Stomach (tissue), 9 donors: ENCODE results near the gene STRA8. TPM values are rescaled to one million over a fixed set of nuclear protein-coding genes. Genes with fewer than 3 reads are reported as not detected.

ENCODE experiments used
- DNase-seq, 2 donors: peaks; one replicate each; pipeline versions ENCODE4 v3.0.0 to v3.0.0-alpha.2; 2013 to 2019
- H3K27ac ChIP-seq, 5 donors: fragments of 200-600 bp in 4 of 5; sonication (generic) in 4 of 5; one replicate each; pipeline ENCODE4 v1.5.1; 2013 to 2019; ENCODE audit warnings: mild to moderate bottlenecking in 1 of 5, moderate library complexity in 1 of 5
- H3K27me3 ChIP-seq, 3 donors: fragments of 200-600 bp; sonication (generic); one replicate each; pipeline ENCODE4 v1.5.1; 2017 to 2019; ENCODE audit warnings: mixed run types in 1 of 3
- H3K36me3 ChIP-seq, 4 donors: fragments of 200-600 bp; sonication (generic); 1 replicate in 3 of 4; 2 replicates in 1 of 4; pipeline ENCODE4 v1.5.1; 2016 to 2019
- H3K4me1 ChIP-seq, 4 donors: fragments of 200-600 bp; sonication (generic); one replicate each; pipeline ENCODE4 v1.5.1; 2016 to 2019
- H3K4me3 ChIP-seq, 4 donors: fragments of 200-600 bp; sonication (generic) in 3 of 4; one replicate each; pipeline ENCODE4 v1.5.1; 2016 to 2019; ENCODE audit warnings: mild to moderate bottlenecking in 1 of 4
- H3K9me3 ChIP-seq, 4 donors: fragments of 200-600 bp; sonication (generic); one replicate each; pipeline ENCODE4 v1.5.1; 2016 to 2019
- CTCF ChIP-seq, 7 experiments: fragments of 450-650 bp in 4 of 7; fragments of 200-600 bp in 3 of 7; sonication (generic) in 3 of 7; IDR thresholded peaks; one replicate each; pipeline ENCODE4 v1.5.1; 2016 to 2019; ENCODE audit warnings: antibody characterized with exemption in 7 of 7, control low read depth in 2 of 7, mild to moderate bottlenecking in 1 of 7
- EP300 ChIP-seq: sonication (generic); formaldehyde crosslinking; IDR thresholded peaks from one replicate; pipeline ENCODE4 v1.6.1; 2017; ENCODE audit warnings: antibody characterized with exemption
- POLR2A ChIP-seq, 4 donors: fragments of 450-650 bp; IDR thresholded peaks; one replicate each; pipeline ENCODE4 v1.6.1; 2016; ENCODE audit warnings: antibody characterized with exemption in 4 of 4, control low read depth in 2 of 4, mild to moderate bottlenecking in 1 of 4, moderate library complexity in 1 of 4
- POLR2AphosphoS5 ChIP-seq, 3 donors: sonication (generic); formaldehyde crosslinking; IDR thresholded peaks; one replicate each; pipeline ENCODE4 v1.6.1; 2016; ENCODE audit warnings: antibody characterized with exemption in 3 of 3
- WGBS, 5 donors: extraction: QIAGEN DNeasy Blood & Tissue Kit in 3 of 5; methylation state at CpG; one replicate each; pipeline versions ENCODE4 v1.1.5 to v1.1.7; 2013 to 2018; 5-methylcytosine and 5-hydroxymethylcytosine counted together
- intact Hi-C: fragments of 100-400 bp; cut with DNase I; formaldehyde crosslinking; loops from one replicate; pipeline ENCODE4 v1.15.1; 2023; ENCODE audit warnings: low total_unique reads
- polyA plus RNA-seq, 3 donors: library from polyadenylated mRNA; stranded (reverse); fragments of 200-250 nt; gene quantifications; one replicate each; pipeline ENCODE4 v1.2.3, GENCODE V29; 2013
- small RNA-seq, 4 donors: library from RNA; depleted of rRNA; stranded (forward); fragments of <200 nt; gene quantifications; one replicate each; pipeline ENCODE3, GENCODE V24; 2016
- total RNA-seq, 5 donors: library from RNA; depleted of rRNA; stranded (reverse); fragments of >200 nt; gene quantifications; one replicate each; pipeline versions ENCODE4 v1.1.0 to v1.2.3, GENCODE V29; 2014 to 2016
- donor health status: healthy with polysubstance abuse.
- donor health status: Bipolar disorder and iron deficiency.
- donor health status: healthy.

Gene STRA8
- total and polyA plus RNA-seq, 8 donors: not detected

GRCh38 chr7:135299235-135299634 is 65.6 kb downstream of the STRA8 start:
- intact Hi-C loops: no loop called here
- Histone ChIP-seq H3K36me3 (no peaks in the 10 kb centered on the region), H3K27me3 (no peaks in the 10 kb centered on the region), H3K9me3 (peaks cover 0 to 12% (median 4%) of the 10 kb centered on the region in 4 donors), H3K27ac (no peak overlapping the region), H3K4me1 (no peaks in the 10 kb centered on the region), H3K4me3 (no peak overlapping the region)
- no peak for TF ChIP-seq POLR2A (IDR thresholded peaks at IDR 0.05)
- TF ChIP-seq POLR2AphosphoS5 (IDR thresholded peaks at IDR 0.05): no peak
- TF ChIP-seq CTCF (IDR thresholded peaks at IDR 0.05): no peak
- DNase-seq: no peak
- 58 to 63% (median 59%) methylated on average over 6 of the region's 6 CpGs for WGBS, 5 donors

DNA sequence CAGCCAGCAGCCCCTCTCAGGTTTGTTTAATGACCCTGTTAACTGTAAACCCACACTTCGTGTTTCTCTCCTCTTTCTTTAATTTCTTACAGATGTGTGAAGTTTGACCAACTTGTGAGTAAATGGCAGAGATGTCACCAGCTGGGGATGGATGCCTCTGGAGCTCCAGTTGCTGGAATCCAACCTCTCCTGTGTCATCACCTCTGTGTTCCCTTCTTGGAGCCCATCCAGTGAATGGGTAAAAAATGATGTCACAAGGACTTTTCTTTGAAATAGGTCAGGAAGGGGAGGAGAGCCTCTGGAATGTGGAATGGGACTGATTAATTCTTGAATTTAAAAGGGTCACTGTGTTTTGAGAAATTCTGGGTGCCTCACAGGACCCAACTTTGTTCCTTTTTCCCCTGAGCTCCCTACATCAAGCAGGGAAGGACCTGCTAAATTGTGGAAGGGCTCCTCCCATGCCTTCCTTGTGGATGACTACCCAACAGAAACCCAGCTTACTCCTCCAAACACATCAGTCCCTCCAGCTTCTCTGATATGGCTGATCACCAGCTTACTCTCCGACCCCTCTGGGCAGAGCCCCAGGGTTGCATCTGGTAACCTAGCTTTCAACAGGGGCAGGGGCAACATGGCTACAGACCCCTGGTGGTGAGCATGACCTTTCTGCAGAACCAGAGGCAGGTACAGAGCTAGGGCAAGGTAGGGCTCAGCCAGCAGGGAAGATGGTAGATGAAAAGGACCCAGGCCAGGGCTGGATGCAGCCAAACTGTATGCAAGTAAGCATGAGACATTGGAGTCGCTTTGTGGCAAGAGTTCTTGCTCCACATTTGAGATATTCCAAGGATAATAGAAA is 67.5 kb downstream of the STRA8 start:
- intact Hi-C loops: no loop called here
- H3K27ac ChIP-seq: no peak overlapping the region
- 66 to 83% (median 82%) methylated on average over 3 of the region's 3 CpGs for WGBS, 5 donors

More for the DNA sequence above, 67.5 kb downstream of the STRA8 start:
- Histone ChIP-seq H3K4me1 (no peaks in the 10 kb centered on the region), H3K4me3 (no peak overlapping the region), H3K36me3 (no peaks in the 10 kb centered on the region), H3K9me3 (peaks cover 0 to 12% (median 4%) of the 10 kb centered on the region in 4 donors), H3K27me3 (no peaks in the 10 kb centered on the region)
- TF ChIP-seq POLR2A (IDR thresholded peaks at IDR 0.05) (no peak), CTCF (IDR thresholded peaks at IDR 0.05) (no peak), EP300 (no peak), POLR2AphosphoS5 (IDR thresholded peaks at IDR 0.05) (no peak)
- no peak for DNase-seq

Small RNAs within 50 kb of the gene (small RNA-seq; reads per million reads assigned to genes)
- gene MIR6509: 0 to 0.77 (median 0.45) reads per million in 4 donors

Other genes starting within 250 kb of the STRA8 start
- gene AGBL3, start 247.3 kb upstream of the STRA8 start, total RNA-seq: 1 to 10 TPM in 2 of 5 donors, under 1 TPM in 1, not detected in 2; 0.29 to 8.4 (median 2.9) TPM
- gene AGBL3, start 247.3 kb upstream of the STRA8 start, polyA plus RNA-seq: 1 to 10 TPM in 2 of 3 donors, under 1 TPM in 1; 0.93 to 1.4 (median 1.2) TPM
- 10 to 100 TPM in 2 of 5 donors, 1 to 10 TPM in 2, under 1 TPM in 1; 0.89 to 18.7 (median 9.7) TPM for gene TMEM140, start 85.8 kb upstream of the STRA8 start, total RNA-seq
- gene TMEM140, start 85.8 kb upstream of the STRA8 start, polyA plus RNA-seq: 1 to 10 TPM; 2.1 to 6.5 (median 3.0) TPM
- gene CYREN, start 63.1 kb upstream of the STRA8 start, total RNA-seq: 10 to 100 TPM; 11.1 to 33.0 (median 29.8) TPM
- gene CYREN, start 63.1 kb upstream of the STRA8 start, polyA plus RNA-seq: 10 to 100 TPM; 21.7 to 30.8 (median 30.5) TPM
- 10 to 100 TPM in 4 of 5 donors, 1 to 10 TPM in 1; 7.0 to 79.4 (median 33.5) TPM for gene WDR91, start 22.3 kb upstream of the STRA8 start, total RNA-seq
- gene WDR91, start 22.3 kb upstream of the STRA8 start, polyA plus RNA-seq: 10 to 100 TPM in 1 of 3 donors, 1 to 10 TPM in 2; 6.3 to 13.2 (median 6.6) TPM